Pancreas (tissue), 10 donors: ENCODE measurements around the gene PRM2. TPM values are rescaled to one million over a fixed set of nuclear protein-coding genes. Genes with fewer than 3 reads are reported as not detected.

ENCODE experiments used
- ATAC-seq, 4 donors: fragments of 200-7000 bp; cut with Tn5 transposase; one replicate each; pipeline versions ENCODE4 v1.8.0 to v1.9.1; 2020; ENCODE audit warnings: mild to moderate bottlenecking in 4 of 4, moderate library complexity in 4 of 4
- DNase-seq, 6 donors: peaks; one replicate each; pipeline ENCODE4 v3.0.0-alpha.2; 2020
- FAIRE-seq: peaks from 2 replicates; lab custom pipeline; 2012; peaks lifted over from hg19 to GRCh38; lab: Jason Lieb, UNC
- H3K27ac ChIP-seq, 4 donors: fragments of 200-600 bp; sonication (generic); 1 replicate in 3 of 4; 2 replicates in 1 of 4; pipeline versions ENCODE4 v1.5.0 to v1.8.0; 2020
- H3K27me3 ChIP-seq, 4 donors: fragments of 200-600 bp; one replicate each; pipeline ENCODE4 v1.8.0; 2021
- H3K36me3 ChIP-seq, 3 donors: fragments of 200-600 bp; sonication (generic) in 1 of 3; one replicate each; pipeline versions ENCODE4 v1.5.0 to v1.8.0; 2020 to 2021
- H3K4me1 ChIP-seq, 3 donors: fragments of 200-600 bp; one replicate each; pipeline ENCODE4 v1.8.0; 2021
- H3K4me3 ChIP-seq, 4 donors: fragments of 200-600 bp; sonication (generic) in 2 of 4; one replicate each; pipeline versions ENCODE4 v1.5.0 to v1.8.0; 2020 to 2021
- H3K9me3 ChIP-seq, 4 donors: fragments of 200-600 bp; one replicate each; pipeline ENCODE4 v1.8.0; 2021
- CTCF ChIP-seq, 4 donors: fragments of 200-600 bp; sonication (generic) in 3 of 4; IDR thresholded peaks; one replicate each; pipeline versions ENCODE4 v1.5.0 to v1.8.0; 2021; ENCODE audit warnings: antibody characterized with exemption in 4 of 4
- WGBS, 2 donors: extraction: QIAGEN DNeasy Blood & Tissue Kit; methylation state at CpG; one replicate each; pipeline ENCODE4 v1.1.7; 2013; 5-methylcytosine and 5-hydroxymethylcytosine counted together
- intact Hi-C, 3 donors: fragments of 100-400 bp; cut with DNase I; formaldehyde crosslinking; loops; one replicate each; pipeline versions ENCODE4 v1.11.1 to v1.14.2; 2022
- polyA plus RNA-seq, 2 donors: library from polyadenylated mRNA; stranded (reverse); fragments of 200-250 nt; gene quantifications; one replicate each; pipeline ENCODE4 v1.2.3, GENCODE V29; 2013
- total RNA-seq, 6 donors: library from RNA; stranded (reverse); fragmentation: NEBNext Ultra II Directional in 4 of 6; extraction: Animal tissue kit (Norgen Biotek cat#: 25700) in 4 of 6; gene quantifications; one replicate each; pipeline versions ENCODE4 v1.2.1 to v1.2.4, GENCODE V29; 2021 to 2023
- donor health status: healthy with polysubstance abuse.
- donor health status: DM: no; HTN: no; CAD: no; lungs with moderate emphysema.
- donor health status: DM: no; HTN: no; CAD: no.
- donor health status: control.
- donor health status: control.
- donor health status: Bipolar disorder and iron deficiency.
- donor health status: DM: yes; HTN: yes; CAD: no.
- donor health status: DM: no; HTN: no; CAD: no.
- donor health status: DM: no; HTN: no; CAD: no.
- donor health status: DM: yes; HTN: yes; CAD: no.

The PRM2 gene
- total and polyA plus RNA-seq, 8 donors = not detected

- Histone ChIP-seq H3K4me1 (peaks cover 3 to 17% (median 11%) of the 10 kb centered on the region in 3 donors), H3K9me3 (no peaks in the 10 kb centered on the region), H3K27ac (peak overlapping the region in 2 of 4 donors; percentile 46), H3K4me3 (no peak overlapping the region), H3K27me3 (no peaks in the 10 kb centered on the region), H3K36me3 (no peaks in the 10 kb centered on the region)
- intact Hi-C loops = loop anchor here in 1 of 3 donors (5.0 kb wide), 1 partner anchor 287 kb away; no protein-coding TSS in a partner anchor
- ATAC-seq (no peak), DNase-seq (peak in 5 of 6 donors; percentile 43 to 81 (median 66)), FAIRE-seq (no peak)
- 29 to 34% methylated on average over 15 of the region's 15 CpGs for WGBS, 2 donors
- TF ChIP-seq CTCF (IDR thresholded peaks at IDR 0.05) = no peak
Measured at GRCh38 chr16:11258553-11259492, 17.5 kb downstream of the PRM2 start.

GRCh38 chr16:11257131-11257938 lies 18.9 kb downstream of the PRM2 start:
- peak in 3 of 4 donors; percentile 49 to 56 (median 51) for TF ChIP-seq CTCF (IDR thresholded peaks at IDR 0.05)
- peak; percentile 61 to 85 (median 73) for ATAC-seq
- peak overlapping the region; percentile 82 to 97 (median 90) for H3K27ac ChIP-seq
- peak overlapping the region; percentile 59 to 83 (median 72) for H3K4me3 ChIP-seq
- no peaks in the 10 kb centered on the region for H3K9me3 ChIP-seq
- no peak for FAIRE-seq
- H3K36me3 ChIP-seq = no peaks in the 10 kb centered on the region
- peak; percentile 69 to 82 (median 74) for DNase-seq
- peaks cover 3 to 17% (median 11%) of the 10 kb centered on the region in 3 donors for H3K4me1 ChIP-seq
- no peaks in the 10 kb centered on the region for H3K27me3 ChIP-seq
- 14 to 16% methylated on average over 21 of the region's 21 CpGs for WGBS, 2 donors
- intact Hi-C loops = loop anchor here in 1 of 3 donors (5.0 kb wide), 1 partner anchor 285 kb away; no protein-coding TSS in a partner anchor

GRCh38 chr16:11256661-11257130 lies 19.6 kb downstream of the PRM2 start:
- WGBS, 2 donors = 0 to 1% methylated on average over 28 to 32 of the region's 32 CpGs
- H3K4me1 ChIP-seq = peaks cover 3 to 17% (median 11%) of the 10 kb centered on the region in 3 donors
- no peaks in the 10 kb centered on the region for H3K9me3 ChIP-seq
- DNase-seq (peak in 5 of 6 donors; percentile 45 to 81 (median 57)), ATAC-seq (peak; percentile 42 to 61 (median 56)), FAIRE-seq (no peak)
- H3K36me3 ChIP-seq = no peaks in the 10 kb centered on the region
- H3K4me3 ChIP-seq = peak overlapping the region; percentile 59 to 83 (median 72)
- TF ChIP-seq CTCF (IDR thresholded peaks at IDR 0.05) = no peak
- H3K27ac ChIP-seq = peak overlapping the region; percentile 82 to 97 (median 90)
- intact Hi-C loops = loop anchor here in 1 of 3 donors (5.0 kb wide), 1 partner anchor 284 kb away; no protein-coding TSS in a partner anchor
- no peaks in the 10 kb centered on the region for H3K27me3 ChIP-seq

GRCh38 chr16:11255737-11256660 lies 20.3 kb downstream of the PRM2 start, which contains the start of gene SOCS1:
Gene SOCS1, minus strand, starts transcription at chr16:11256204. Its CDS starts 726 bp downstream, at chr16:11255478.
- intact Hi-C loops = loop anchor here in 1 of 3 donors (5.0 kb wide), 1 partner anchor 284 kb away; no protein-coding TSS in a partner anchor
- peak; percentile 81 to 95 (median 90) for TF ChIP-seq CTCF (IDR thresholded peaks at IDR 0.05)
- FAIRE-seq (no peak), ATAC-seq (peak; percentile 80 to 87 (median 84)), DNase-seq (peak; percentile 79 to 94 (median 88))
- no peaks in the 10 kb centered on the region for H3K36me3 ChIP-seq
- peak within 1 kb of the TSS; percentile 59 to 83 (median 72) for H3K4me3 ChIP-seq
- peak within 1 kb of the TSS; percentile 82 to 97 (median 90) for H3K27ac ChIP-seq
- H3K9me3 ChIP-seq = no peaks in the 10 kb centered on the region
- peaks cover 3 to 17% (median 11%) of the 10 kb centered on the region in 3 donors for H3K4me1 ChIP-seq
- WGBS, 2 donors = 0 to 1% methylated on average over 47 to 100 of the region's 100 CpGs
- H3K27me3 ChIP-seq = no peaks in the 10 kb centered on the region
